ENCODE measurements around the gene HOMEZ. TPM values are rescaled to one million over a fixed set of nuclear protein-coding genes. Genes with fewer than 3 reads are reported as not detected.
"Not testable (repeated sequence)": the region's sequence is repeated elsewhere in the genome, so short reads cannot be mapped to it uniquely, and the experiment has no call there.

HOMEZ gene
- total RNA-seq, 1 donor from 2014 or later: 26.0 TPM

DNA sequence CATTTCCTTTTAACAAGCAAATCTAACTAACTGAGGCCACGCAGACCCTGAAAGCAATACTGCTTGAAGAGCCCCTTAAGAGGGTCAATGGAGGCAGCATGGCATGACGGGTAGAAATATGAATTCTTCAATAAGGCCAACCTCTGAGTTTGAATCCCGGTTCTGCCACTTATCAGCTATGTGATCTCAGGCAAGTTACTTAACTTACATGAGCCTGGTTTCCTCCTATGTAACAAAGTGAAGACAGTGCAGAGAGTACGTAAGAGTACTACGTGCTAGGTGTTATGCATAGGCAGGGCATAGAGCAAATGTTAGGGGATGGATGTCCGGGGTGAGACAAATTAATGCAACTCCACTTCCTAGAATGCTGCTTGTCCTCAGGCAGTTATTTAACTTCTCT, 4.7 kb downstream of the HOMEZ start:
- DNase-seq (ENCODE audit: low spot score): no peak

GRCh38 chr14:23277928-23278327, 8.0 kb downstream of the HOMEZ start:
- not testable (repeated sequence) for DNase-seq (ENCODE audit: low spot score)

DNA sequence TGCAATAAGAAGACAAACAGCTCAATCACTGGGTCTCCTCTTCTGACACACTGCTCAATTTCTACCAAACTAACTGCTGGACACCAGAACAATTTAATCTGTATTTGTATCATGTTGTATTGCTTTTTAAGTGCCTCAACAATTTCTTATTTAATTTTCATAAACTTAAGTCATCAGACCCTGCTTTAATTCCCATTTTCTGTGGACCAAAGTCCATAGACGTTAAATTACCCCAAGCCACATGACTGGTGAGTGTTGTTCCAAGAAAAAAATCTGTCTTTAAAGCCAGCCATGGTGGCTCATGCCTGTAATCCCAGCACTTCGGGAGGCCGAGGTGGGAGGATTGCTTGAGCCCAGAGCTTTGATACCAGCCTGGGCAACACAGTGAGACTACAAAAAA, 8.7 kb downstream of the HOMEZ start:
- DNase-seq (ENCODE audit: low spot score): no peak

DNA sequence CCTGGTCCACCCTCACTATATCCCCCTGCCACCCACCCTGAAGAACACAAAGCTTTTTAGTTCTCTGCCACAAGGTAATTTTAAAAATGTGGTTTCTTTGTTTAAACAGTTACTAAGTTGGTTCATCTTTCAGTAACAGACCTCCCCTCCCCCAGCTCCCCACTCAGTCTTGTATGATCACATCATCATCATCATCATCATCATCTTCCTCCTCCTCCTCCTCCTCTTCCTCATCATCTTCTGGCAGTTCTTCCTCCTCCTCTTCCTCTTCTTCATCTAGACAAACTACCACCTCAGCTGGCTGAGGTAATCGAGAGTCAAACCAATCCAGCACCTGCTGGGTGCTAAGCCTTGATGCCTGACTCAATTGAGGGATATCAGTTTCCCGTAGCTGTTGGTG, 10.5 kb downstream of the HOMEZ start:
- DNase-seq (ENCODE audit: low spot score): no peak

DNA sequence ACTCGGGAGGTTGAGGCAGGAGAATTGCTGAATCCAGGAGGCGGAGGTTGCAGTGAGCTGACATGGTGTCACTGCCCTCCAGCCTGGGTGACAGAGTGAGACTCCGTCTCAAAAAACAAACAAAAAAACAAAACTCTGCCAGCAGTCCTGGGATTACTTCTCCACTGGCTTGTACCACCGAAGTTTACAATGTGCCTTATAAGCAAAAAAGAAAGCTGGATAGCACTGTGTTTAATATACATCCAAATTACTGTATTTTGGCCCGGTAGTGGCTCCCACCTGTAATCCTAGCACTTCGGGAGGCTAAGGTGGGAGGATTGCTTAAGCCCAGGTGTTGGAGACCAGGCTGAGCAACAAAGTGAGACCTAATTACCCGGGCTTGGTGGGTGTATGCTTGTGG, 16.7 kb downstream of the HOMEZ start:
- no peak for DNase-seq (ENCODE audit: low spot score)

DNA sequence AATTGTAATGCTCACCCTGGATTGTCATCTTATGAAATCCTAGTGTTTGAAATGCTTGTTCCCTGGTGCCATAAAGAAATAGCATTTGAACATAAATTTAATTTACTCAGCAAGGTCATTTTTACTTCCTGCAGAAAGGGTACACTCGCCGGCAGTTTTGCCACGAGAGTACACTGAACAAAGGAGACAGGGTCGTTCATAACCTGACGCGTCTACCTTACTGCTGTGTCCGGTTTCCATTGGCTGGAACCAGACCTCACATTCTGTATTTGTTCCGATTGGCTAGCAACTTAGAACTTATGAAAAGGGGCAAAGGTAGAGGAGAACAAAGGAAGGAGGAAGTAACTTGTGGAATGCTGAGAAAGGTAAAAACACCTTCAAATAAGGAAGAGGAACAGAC, 25.1 kb downstream of the HOMEZ start:
- peak; percentile 17 for DNase-seq (ENCODE audit: low spot score)

GRCh38 chr14:23259426-23259825, 26.5 kb downstream of the HOMEZ start:
- DNase-seq (ENCODE audit: low spot score): no peak

DNA sequence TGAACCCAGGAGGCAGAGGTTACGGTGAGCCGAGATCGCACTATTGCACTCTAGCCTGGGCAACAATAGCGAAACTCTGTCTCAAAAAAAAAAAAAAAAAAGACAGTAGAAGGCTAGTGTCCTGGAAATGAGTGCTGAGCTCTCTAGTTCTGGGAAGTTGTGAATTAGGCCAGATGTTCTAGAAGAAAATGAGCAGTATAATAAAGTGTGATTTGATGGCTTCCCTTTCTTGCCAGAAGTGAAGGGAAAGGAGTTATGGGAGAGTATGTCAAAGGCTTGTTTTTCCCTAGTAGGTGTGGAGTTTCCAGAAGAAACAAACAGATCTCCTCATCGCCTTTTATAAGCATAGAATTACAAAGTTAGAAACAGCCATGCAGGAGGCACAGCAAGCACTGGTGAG, 27.7 kb downstream of the HOMEZ start:
- no peak for DNase-seq (ENCODE audit: low spot score)

GRCh38 chr14:23252420-23253333, 33.3 kb downstream of the HOMEZ start:
- DNase-seq (ENCODE audit: low spot score): no peak

GRCh38 chr14:23252006-23252405, 33.9 kb downstream of the HOMEZ start:
- no peak for DNase-seq (ENCODE audit: low spot score)

DNA sequence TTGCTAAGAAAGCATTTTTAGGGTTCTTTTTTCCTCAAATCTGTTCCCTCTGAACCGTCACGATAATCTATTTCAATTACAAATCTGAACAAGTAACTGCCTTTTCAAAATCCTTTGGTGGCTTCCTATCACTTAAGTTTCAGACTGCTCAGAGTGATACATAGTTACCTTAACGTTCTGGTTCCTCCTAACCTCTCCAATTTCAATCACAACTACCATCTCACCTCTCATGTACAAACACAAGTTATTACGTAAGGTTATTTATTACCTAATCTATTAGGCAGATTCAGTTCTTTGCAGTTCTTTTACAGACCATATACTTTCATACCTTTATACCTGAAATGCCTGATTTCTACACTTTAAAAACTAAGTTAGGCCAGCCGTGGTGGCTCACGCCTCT, 36.1 kb downstream of the HOMEZ start:
- DNase-seq (ENCODE audit: low spot score): no peak

DNA sequence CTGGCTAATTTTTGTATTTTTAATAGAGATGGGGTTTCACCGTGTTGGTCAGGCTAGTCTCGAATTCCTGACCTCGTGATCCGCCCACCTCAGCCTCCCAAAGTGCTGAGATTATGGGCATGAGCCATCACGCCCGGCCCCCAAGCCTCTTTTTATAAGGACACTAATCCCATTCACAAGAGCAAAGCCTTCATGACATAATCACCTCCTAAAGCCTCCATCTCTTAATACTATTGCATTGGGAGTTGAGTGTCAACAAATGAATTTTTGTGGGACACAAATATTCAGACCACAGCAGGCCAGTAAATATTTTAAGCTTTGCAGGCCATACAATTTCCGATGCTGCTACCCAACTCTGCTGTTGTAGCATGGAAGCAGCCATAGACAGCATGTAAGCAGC, 37.3 kb downstream of the HOMEZ start:
- no peak for DNase-seq (ENCODE audit: low spot score)

GRCh38 chr14:23245282-23245681, 40.6 kb downstream of the HOMEZ start:
- DNase-seq (ENCODE audit: low spot score): no peak

DNA sequence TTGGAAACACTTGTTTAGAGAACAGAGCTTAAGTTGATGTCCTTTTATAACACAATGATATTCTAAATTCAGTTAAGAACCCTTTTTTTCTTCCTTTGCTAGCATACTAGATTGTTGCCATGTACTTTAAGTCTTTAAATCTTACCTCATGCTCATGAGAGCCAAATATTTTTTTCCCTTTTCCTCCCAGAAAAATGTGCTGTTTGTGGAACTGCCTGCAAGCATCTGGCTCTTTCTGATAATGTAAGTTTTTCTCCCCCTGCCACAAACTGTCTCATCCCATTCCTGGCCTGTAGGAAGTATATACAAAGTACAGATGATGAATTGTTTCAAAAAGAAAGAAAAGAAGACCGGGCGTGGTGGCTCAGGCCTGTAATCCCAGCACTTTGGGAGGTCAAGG, 42.9 kb downstream of the HOMEZ start:
- DNase-seq (ENCODE audit: low spot score): no peak

- DNase-seq (ENCODE audit: low spot score): no peak
Measured at GRCh38 chr14:23242076-23242475, 43.9 kb downstream of the HOMEZ start.

- DNase-seq (ENCODE audit: low spot score): not testable (repeated sequence)
Measured at GRCh38 chr14:23241061-23241715, 44.7 kb downstream of the HOMEZ start.

- no peak for DNase-seq (ENCODE audit: low spot score)
Measured at GRCh38 chr14:23240661-23241060, 45.3 kb downstream of the HOMEZ start.

DNA sequence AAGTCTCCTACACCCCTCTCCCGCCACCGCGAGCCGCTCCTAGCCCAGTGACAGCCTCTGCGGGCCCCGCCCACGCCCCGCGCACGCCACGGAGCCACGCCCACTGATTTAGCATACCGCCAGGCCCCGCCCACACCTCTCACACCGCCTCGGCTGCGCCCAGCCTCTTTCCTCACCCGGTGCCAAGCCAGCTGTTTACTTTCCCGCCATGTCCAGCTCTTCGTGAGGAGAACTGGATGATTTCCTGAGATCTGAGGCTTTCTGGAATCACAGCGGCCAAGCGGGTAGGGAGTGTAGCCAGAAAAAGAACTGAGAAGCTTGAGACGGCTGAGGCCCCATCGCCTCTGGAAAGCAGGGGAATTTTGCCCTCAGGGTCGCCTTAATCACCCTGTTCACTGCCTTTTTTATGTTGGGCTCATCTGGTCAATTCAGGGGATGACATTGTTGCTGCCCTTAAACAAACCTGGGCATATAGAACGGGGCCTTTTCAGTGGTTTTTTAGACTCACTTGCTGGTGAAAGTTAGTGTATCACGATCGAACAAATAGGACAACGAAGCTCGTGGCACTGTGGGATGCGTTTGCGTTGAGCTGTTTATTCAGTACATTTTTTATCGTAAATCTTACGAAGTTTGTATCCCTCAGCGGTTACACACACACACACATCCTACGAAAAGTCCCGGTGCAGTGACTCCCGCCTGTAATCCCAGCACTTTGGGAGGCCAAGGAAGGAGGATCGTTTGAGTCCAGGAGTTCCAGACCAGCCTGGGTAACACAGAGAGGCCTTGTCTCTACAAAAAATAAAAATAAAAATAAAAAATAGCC, 47.9 kb downstream of the HOMEZ start, which contains the start of gene RNF212B:
RNF212B (plus strand) TSS at position 165 of the 823 bp plus-strand sequence. CDS start 2,410 bp downstream, outside the sequence.
- DNase-seq (ENCODE audit: low spot score): peak; percentile 94

- not testable (repeated sequence) for DNase-seq (ENCODE audit: low spot score)
Measured at GRCh38 chr14:23232241-23232808, 53.6 kb downstream of the HOMEZ start.

DNA sequence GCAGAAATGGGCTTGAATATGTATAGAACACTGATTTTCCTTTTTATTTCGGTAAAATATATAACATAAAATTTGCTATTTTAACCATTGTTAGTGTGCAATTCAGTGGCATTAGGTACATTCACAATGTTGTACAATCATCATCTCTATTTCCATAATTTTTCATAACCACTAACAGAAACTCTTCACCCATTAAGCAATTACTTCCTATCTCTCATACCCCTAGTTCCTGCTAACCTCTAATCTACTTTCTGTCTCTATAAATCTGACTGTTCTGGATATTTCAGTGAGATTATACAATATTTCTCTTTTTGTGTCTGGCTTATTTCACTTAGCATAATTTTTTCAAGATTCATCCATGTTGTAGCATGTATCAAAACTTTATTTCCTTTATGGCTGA, 57.1 kb downstream of the HOMEZ start:
- DNase-seq (ENCODE audit: low spot score): no peak

DNA sequence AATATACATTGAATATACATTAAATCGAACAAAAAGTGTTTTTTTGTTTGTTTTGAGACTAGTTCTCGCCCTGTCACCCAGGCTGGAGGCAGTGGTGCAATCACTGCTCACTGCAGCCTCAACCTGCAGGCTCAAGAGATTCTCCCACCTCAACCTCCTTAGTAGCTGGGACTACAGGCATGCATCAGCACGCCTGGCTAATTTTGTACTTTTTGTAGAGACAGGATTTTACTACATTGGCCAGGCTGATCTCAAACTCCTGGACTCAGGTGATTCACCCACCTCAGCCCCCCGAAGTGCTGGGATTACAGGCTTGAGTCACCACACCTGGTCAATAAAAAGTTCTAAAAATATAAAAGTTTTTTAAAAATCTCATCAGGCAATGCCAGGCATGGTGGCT, 58.4 kb downstream of the HOMEZ start:
- no peak for DNase-seq (ENCODE audit: low spot score)

GRCh38 chr14:23224958-23225357, 61.0 kb downstream of the HOMEZ start:
- DNase-seq (ENCODE audit: low spot score): not testable (repeated sequence)
